T-cell (primary cell): ENCODE results near the gene MRPL12. TPM values are rescaled to one million over a fixed set of nuclear protein-coding genes. Genes with fewer than 3 reads are reported as not detected.

Experiments
- ATAC-seq, 4 experiments: fragments of 200-7000 bp in 3 of 4; fragments of 150-1000 bp in 1 of 4; cut with Tn5 transposase; replicated peaks in 1 of 4; 1 replicate in 3 of 4; 2 replicates in 1 of 4; pipeline ENCODE4 v1.10.0; 2021; ENCODE audit warnings: moderate library complexity in 3 of 4, mild to moderate bottlenecking in 2 of 4, moderate number of reproducible peaks in 1 of 4
- CTCF ChIA-PET, 2 donors: fragments of 300-600 bp; sonication (Branson Sonifier 250); formaldehyde crosslinking; loops; one replicate each; lab custom pipeline; 2022; ENCODE audit warnings: antibody characterized with exemption in 2 of 2; lab: Charles Lee
- POLR2A ChIA-PET, 2 donors: fragments of 300-600 bp; sonication (Branson Sonifier 250); formaldehyde crosslinking; loops; one replicate each; lab custom pipeline; 2022; ENCODE audit warnings: antibody characterized with exemption in 2 of 2; lab: Charles Lee
- DNase-seq, 35 experiments: peaks; one replicate each; pipeline versions ENCODE4 v3.0.0 to v3.0.0-alpha.2; 2013 to 2023
- H3K27ac ChIP-seq: one replicate; pipeline ENCODE4 v1.5.1; 2013; ENCODE audit warnings: low read length
- H3K27me3 ChIP-seq, 2 experiments: replicated peaks in 1 of 2; 1 replicate in 1 of 2; 2 replicates in 1 of 2; pipeline versions ENCODE4 v1.6.1 to v1.7.0; 2013; ENCODE audit warnings: low read length in 1 of 2, mixed read lengths in 1 of 2; ENCODE audit not compliant: control insufficient read depth in 2 of 2, insufficient read depth in 2 of 2; ENCODE audit errors: extremely low read depth in 1 of 2
- H3K36me3 ChIP-seq, 2 donors: 1 replicate in 1 of 2; 2 replicates in 1 of 2; pipeline versions ENCODE4 v1.6.1 to v1.7.0; 2013; ENCODE audit warnings: low read length in 1 of 2; ENCODE audit not compliant: control insufficient read depth in 2 of 2, insufficient read depth in 1 of 2; ENCODE audit errors: extremely low read depth in 1 of 2
- H3K4me1 ChIP-seq, 2 experiments: 1 replicate in 1 of 2; 2 replicates in 1 of 2; pipeline versions ENCODE4 v1.6.1 to v1.7.0; 2013; ENCODE audit warnings: low read length in 2 of 2, mixed read lengths in 1 of 2; ENCODE audit not compliant: insufficient read depth in 2 of 2, control insufficient read depth in 1 of 2; ENCODE audit errors: extremely low read depth in 1 of 2
- H3K4me3 ChIP-seq, 2 donors: 1 replicate in 1 of 2; 2 replicates in 1 of 2; pipeline versions ENCODE4 v1.5.1 to v1.7.0; 2013; ENCODE audit warnings: mild to moderate bottlenecking in 2 of 2, low read length in 1 of 2, moderate library complexity in 1 of 2; ENCODE audit not compliant: control insufficient read depth in 1 of 2; ENCODE audit errors: extremely low read depth in 1 of 2
- H3K9me3 ChIP-seq: 2 replicates; pipeline ENCODE4 v1.7.0; 2013
- H3K27ac Mint-ChIP-seq, 2 donors: one replicate each; pipeline ENCODE4 v1.8.0; 2020 to 2021; ENCODE audit warnings: mild to moderate bottlenecking in 2 of 2, mixed read lengths in 2 of 2
- H3K27me3 Mint-ChIP-seq, 2 donors: one replicate each; pipeline ENCODE4 v1.8.0; 2021 to 2022; ENCODE audit warnings: mixed read lengths in 2 of 2
- H3K36me3 Mint-ChIP-seq: one replicate; pipeline ENCODE4 v1.8.0; 2021; ENCODE audit warnings: mixed read lengths
- H3K4me1 Mint-ChIP-seq, 3 donors: one replicate each; pipeline ENCODE4 v1.8.0; 2020 to 2022; ENCODE audit warnings: mixed read lengths in 3 of 3, mild to moderate bottlenecking in 1 of 3
- H3K4me3 Mint-ChIP-seq, 3 donors: one replicate each; pipeline ENCODE4 v1.8.0; 2020 to 2022; ENCODE audit warnings: mild to moderate bottlenecking in 3 of 3, mixed read lengths in 3 of 3, moderate library complexity in 3 of 3
- H3K9me3 Mint-ChIP-seq, 3 donors: one replicate each; pipeline ENCODE4 v1.8.0; 2020 to 2022; ENCODE audit warnings: mixed read lengths in 3 of 3
- WGBS: methylation state at CpG from one replicate; pipeline ENCODE4 v1.1.5; 2013; ENCODE audit warnings: missing lambda C conversion rate; ENCODE audit not compliant: insufficient coverage; 5-methylcytosine and 5-hydroxymethylcytosine counted together
- total RNA-seq, 35 experiments: library from RNA in 6 of 35; stranded (reverse) in 6 of 35; fragments of 120-200 nt in 1 of 35; gene quantifications; one replicate each; pipeline versions ENCODE4 v1.2.1 to v1.2.4 and lab custom pipeline; 2013 to 2026

The MRPL12 gene
- total RNA-seq, 5 donors from 2014 or later (not counting 1 experiment from before 2014, with no cell fraction given): 18.5 to 33.5 (median 31.4) TPM

DNA sequence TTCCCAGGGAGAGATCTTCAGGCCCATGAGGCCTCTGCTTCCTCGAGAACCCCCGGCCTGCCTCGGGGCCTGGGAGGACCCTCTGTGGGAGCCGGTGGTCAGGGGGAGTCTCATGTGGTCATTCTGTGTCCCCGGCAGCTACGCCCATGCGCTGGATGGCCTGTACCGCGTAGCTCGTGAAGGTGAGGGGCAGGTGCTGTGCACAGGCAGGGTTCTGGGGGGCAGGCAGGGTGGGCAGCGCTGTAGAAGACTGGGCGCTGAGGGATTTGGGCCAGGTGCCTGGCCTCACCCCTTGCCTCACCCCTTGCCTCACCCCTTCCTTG is 13.5 kb downstream of the MRPL12 start:
- Mint-ChIP-seq H3K9me3 (no peaks in the 10 kb centered on the region), H3K27me3 (no peaks in the 10 kb centered on the region), H3K4me3 (no peak overlapping the region), H3K27ac (no peak overlapping the region), H3K4me1 (peaks cover 5 to 7% (median 6%) of the 10 kb centered on the region in 3 donors), H3K36me3 (no peaks in the 10 kb centered on the region)
- whole genome bisulfite sequencing: 93% methylated on average over 10 of the region's 12 CpGs
- H3K36me3 ChIP-seq: no peaks in the 10 kb centered on the region
- H3K4me1 ChIP-seq: peaks cover 7 to 18% of the 10 kb centered on the region in 2 experiments
- ChIA-PET POLR2A (interaction anchor here in 1 of 2 donors (0.6 kb wide), 1 partner anchor 20 kb away, joined by 3 read pairs; no protein-coding TSS in a partner anchor), CTCF (no interaction called here)
- DNase-seq (no peak), ATAC-seq (no peak)
- H3K9me3 ChIP-seq: no peaks in the 10 kb centered on the region
- H3K27me3 ChIP-seq: no peaks in the 10 kb centered on the region
- no peak overlapping the region for H3K27ac ChIP-seq
- H3K4me3 ChIP-seq: no peak overlapping the region

DNA sequence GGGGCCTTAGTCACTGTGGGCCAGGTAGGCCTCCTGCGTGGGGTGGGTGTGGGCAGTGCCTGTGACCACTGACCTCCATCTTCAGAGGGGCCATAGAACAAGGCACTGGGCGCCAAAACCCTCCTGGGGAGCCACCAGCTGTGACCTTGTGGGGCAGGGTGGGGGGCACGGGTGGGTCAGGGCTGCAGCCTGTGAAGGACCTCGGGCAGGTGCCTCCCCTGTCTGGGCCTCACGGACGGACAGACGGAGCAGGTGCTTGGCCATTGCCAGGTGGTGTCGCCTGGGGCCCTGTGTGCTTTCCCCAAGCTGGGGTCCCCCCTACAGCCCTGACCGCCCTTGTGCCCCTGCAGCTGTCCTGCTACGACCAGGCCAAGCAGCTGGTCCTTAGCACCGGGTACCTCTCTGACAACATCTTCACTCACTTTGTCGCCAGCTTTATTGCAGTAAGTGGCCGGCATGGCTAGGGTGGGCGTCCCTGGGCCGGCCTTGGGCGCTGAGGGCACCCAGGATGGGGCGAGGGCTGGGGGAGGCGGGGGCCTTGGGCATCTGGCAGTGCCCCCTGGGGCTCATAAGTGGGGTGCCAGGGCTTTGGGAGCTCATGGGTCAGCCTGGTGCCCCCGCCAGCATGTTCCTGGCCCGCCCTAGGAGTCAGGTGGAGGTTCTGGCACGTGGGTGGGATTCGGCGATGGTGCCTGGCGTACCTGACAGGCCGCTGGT is 14.0 kb downstream of the MRPL12 start:
- 95% methylated on average over 24 of the region's 25 CpGs for WGBS
- H3K27ac ChIP-seq: no peak overlapping the region
- DNase-seq (no peak), ATAC-seq (no peak)
- POLR2A ChIA-PET: no interaction called here
- H3K27me3 Mint-ChIP-seq: no peaks in the 10 kb centered on the region
- no peak overlapping the region for H3K4me3 Mint-ChIP-seq
- no peak overlapping the region for H3K4me3 ChIP-seq
- H3K36me3 ChIP-seq: no peaks in the 10 kb centered on the region
- CTCF ChIA-PET: no interaction called here
- H3K9me3 ChIP-seq: no peaks in the 10 kb centered on the region
- no peak overlapping the region for H3K27ac Mint-ChIP-seq
- peaks cover 5 to 6% (median 6%) of the 10 kb centered on the region in 3 donors for H3K4me1 Mint-ChIP-seq
- H3K27me3 ChIP-seq: peaks cover 0 to under 1% of the 10 kb centered on the region in 2 experiments
- no peaks in the 10 kb centered on the region for H3K36me3 Mint-ChIP-seq
- peaks cover 7 to 18% of the 10 kb centered on the region in 2 experiments for H3K4me1 ChIP-seq
- H3K9me3 Mint-ChIP-seq: no peaks in the 10 kb centered on the region

DNA sequence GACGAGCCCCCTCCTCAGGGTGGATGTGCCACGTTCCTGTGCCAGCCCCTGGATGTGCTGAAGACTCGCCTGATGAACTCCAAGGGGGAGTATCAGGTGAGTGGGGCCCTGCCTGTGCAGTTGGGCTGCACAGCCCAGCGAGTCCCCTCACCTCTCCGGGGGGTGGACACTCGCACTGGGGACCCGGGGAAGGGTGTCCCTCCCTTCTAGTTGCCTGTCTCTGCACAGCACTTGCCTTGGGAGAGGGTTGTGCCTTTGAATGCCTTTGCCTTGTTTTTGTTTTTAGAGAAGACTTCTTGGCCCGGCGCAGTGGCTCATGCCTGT is 14.6 kb downstream of the MRPL12 start:
- H3K27ac Mint-ChIP-seq: no peak overlapping the region
- no peak for DNase-seq
- Histone ChIP-seq H3K4me3 (no peak overlapping the region), H3K27me3 (peaks cover 0 to 6% of the 10 kb centered on the region in 2 experiments), H3K36me3 (no peaks in the 10 kb centered on the region), H3K27ac (no peak overlapping the region), H3K9me3 (no peaks in the 10 kb centered on the region), H3K4me1 (peaks cover 5 to 15% of the 10 kb centered on the region in 2 experiments)
- ChIA-PET POLR2A (no interaction called here), CTCF (no interaction called here)
- ATAC-seq: no peak
- peaks cover 4 to 5% (median 4%) of the 10 kb centered on the region in 3 donors for H3K4me1 Mint-ChIP-seq
- 96% methylated on average over 8 of the region's 9 CpGs for WGBS
- H3K9me3 Mint-ChIP-seq: no peaks in the 10 kb centered on the region
- no peaks in the 10 kb centered on the region for H3K27me3 Mint-ChIP-seq
- no peak overlapping the region for H3K4me3 Mint-ChIP-seq
- H3K36me3 Mint-ChIP-seq: no peaks in the 10 kb centered on the region

DNA sequence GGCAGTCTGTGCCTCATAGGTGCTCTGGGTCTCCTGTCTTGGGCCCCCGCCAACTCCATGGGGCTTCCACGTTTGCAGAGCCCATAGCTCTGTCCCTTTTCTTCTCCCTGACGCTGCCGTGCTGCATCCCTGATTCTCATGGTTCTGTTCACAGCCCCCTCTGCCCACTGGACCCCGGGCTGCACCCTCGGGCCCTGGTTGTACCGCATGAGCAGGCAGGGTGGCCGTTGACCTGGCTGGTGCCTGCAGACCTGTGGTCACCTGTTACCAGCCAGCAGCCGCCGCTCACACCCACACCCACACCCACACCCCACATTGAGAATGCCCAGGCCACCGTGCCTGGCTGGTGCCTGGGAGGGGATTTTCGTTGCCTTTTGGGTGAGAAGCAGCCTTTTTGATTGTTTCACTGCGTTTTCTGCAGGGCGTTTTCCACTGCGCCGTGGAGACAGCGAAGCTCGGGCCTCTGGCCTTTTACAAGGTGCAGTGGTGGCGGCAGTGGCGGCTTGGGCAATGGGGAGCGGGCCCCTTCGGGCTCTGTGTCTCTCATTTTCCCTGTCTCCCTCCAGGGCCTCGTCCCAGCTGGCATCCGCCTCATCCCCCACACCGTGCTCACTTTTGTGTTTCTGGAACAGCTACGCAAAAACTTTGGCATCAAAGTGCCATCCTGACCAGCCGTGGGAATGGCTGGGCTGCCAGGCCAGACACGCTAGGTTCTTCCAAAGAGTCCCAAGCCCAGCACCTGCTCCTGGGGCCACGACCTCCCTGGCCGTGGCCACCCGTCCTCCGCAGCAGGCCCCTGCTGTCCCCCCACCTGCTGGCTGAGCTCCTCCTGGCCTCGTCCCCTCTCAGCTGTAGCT is 16.5 kb downstream of the MRPL12 start:
- H3K27ac Mint-ChIP-seq: no peak overlapping the region
- no peaks in the 10 kb centered on the region for H3K9me3 ChIP-seq
- 96% methylated on average over 23 of the region's 33 CpGs for WGBS
- no peaks in the 10 kb centered on the region for H3K4me1 ChIP-seq
- H3K27me3 Mint-ChIP-seq: peaks cover 0 to 7% of the 10 kb centered on the region in 2 donors
- no peaks in the 10 kb centered on the region for H3K4me1 Mint-ChIP-seq
- POLR2A ChIA-PET: no interaction called here
- H3K27ac ChIP-seq: no peak overlapping the region
- no peak for DNase-seq
- CTCF ChIA-PET: no interaction called here
- H3K36me3 ChIP-seq: no peaks in the 10 kb centered on the region
- ATAC-seq: no peak
- no peaks in the 10 kb centered on the region for H3K9me3 Mint-ChIP-seq
- no peak overlapping the region for H3K4me3 ChIP-seq
- H3K36me3 Mint-ChIP-seq: no peaks in the 10 kb centered on the region
- H3K27me3 ChIP-seq: peaks cover 2 to 15% of the 10 kb centered on the region in 2 experiments
- H3K4me3 Mint-ChIP-seq: no peak overlapping the region

DNA sequence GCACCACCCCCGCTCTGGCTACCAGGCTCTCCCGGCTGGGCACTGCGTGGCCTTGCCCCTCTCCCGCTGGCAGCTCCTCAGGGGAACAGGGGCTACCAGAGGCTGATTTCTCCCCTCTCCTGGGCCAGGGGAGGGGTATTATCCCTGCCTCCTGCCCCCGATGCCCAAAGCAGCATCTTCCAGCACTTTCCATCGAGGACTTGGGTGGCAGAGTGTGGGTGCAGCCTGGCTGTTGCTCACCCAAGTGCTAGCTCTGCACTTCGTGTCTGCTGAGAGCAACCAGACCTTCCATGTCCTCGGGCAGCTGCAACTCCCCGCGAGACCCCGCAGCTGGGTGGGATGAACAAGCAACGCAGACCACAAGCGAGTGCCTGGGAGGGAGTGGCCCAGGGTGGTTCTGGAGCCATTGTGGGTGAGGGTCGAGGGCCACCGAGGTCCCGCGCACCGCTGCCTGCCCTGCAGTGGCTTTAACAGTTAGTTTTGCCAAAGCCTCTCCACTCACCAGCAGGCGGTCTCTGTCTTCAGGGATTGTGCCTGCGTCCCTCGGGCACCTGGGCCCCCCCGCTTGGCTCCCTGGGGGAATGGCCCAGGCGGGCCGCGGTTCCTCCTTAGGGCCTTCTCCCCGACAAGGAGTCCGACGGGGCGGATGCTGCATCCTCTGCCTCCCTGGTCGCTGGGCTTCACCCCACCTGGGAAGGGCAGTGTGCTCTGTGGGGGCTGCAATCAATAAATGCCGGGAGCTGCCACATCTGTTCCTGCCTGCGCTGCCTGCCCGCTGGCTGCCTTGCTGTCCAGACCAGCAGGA is 17.3 kb downstream of the MRPL12 start:
- Mint-ChIP-seq H3K4me3 (no peak overlapping the region), H3K4me1 (no peaks in the 10 kb centered on the region), H3K9me3 (no peaks in the 10 kb centered on the region), H3K27me3 (peaks cover 0 to 7% of the 10 kb centered on the region in 2 donors), H3K36me3 (no peaks in the 10 kb centered on the region), H3K27ac (no peak overlapping the region)
- CTCF ChIA-PET: no interaction called here
- Histone ChIP-seq H3K4me1 (no peaks in the 10 kb centered on the region), H3K4me3 (no peak overlapping the region), H3K27ac (no peak overlapping the region), H3K9me3 (no peaks in the 10 kb centered on the region), H3K36me3 (no peaks in the 10 kb centered on the region), H3K27me3 (peaks cover 2 to 23% of the 10 kb centered on the region in 2 experiments)
- POLR2A ChIA-PET: no interaction called here
- whole genome bisulfite sequencing: 89% methylated on average over 32 of the region's 33 CpGs
- ATAC-seq (no peak), DNase-seq (no peak)
